Caco-2 (cell line): ENCODE results near the gene ABCA6. TPM values are rescaled to one million over a fixed set of nuclear protein-coding genes. Genes with fewer than 3 reads are reported as not detected.

Experiments used
- BruUV-seq: library from RNA; stranded (reverse); fragments of 400-500 nt; replicated peaks from 2 replicates; lab custom pipeline; 2021; lab: Mats Ljungman, UMichigan
- CTCF ChIA-PET: fragments of 300-600 bp; sonication (Branson Sonifier 250); formaldehyde crosslinking; loops from one replicate; lab custom pipeline; 2022; ENCODE audit warnings: antibody characterized with exemption; lab: Charles Lee
- POLR2A ChIA-PET: fragments of 300-600 bp; sonication (Branson Sonifier 250); formaldehyde crosslinking; loops from one replicate; lab custom pipeline; 2022; ENCODE audit warnings: antibody characterized with exemption; lab: Charles Lee
- DNase-seq, 2 experiments: peaks; one replicate each; pipeline versions ENCODE4 v3.0.0 to v3.0.0-alpha.2; 2020 to 2022
- H3K27me3 ChIP-seq: replicated peaks from 2 replicates; pipeline ENCODE4 v1.6.0; 2011; ENCODE audit warnings: low read length; ENCODE audit not compliant: control insufficient read depth, insufficient read depth
- H3K36me3 ChIP-seq: 2 replicates; pipeline ENCODE4 v1.5.1; 2011; ENCODE audit warnings: low read length; ENCODE audit not compliant: control insufficient read depth, insufficient read depth
- H3K4me1 ChIP-seq: fragments of 250-450 bp; sonication (Bioruptor Pico); 2 replicates; pipeline ENCODE4 v1.5.1; 2020; ENCODE audit warnings: mild to moderate bottlenecking
- H3K4me3 ChIP-seq: 2 replicates; pipeline ENCODE4 v1.5.1; 2011; ENCODE audit warnings: low read depth, mild to moderate bottlenecking, control low read depth, low read length
- H3K9me3 ChIP-seq: fragments of 250-450 bp; sonication (Bioruptor Pico); 2 replicates; pipeline ENCODE4 v1.5.1; 2020; ENCODE audit warnings: mild to moderate bottlenecking, moderate library complexity
- H3K27ac Mint-ChIP-seq: one replicate; pipeline ENCODE4 v1.8.0; 2022; ENCODE audit warnings: mixed read lengths; ENCODE audit not compliant: unreplicated experiment
- H3K27me3 Mint-ChIP-seq: one replicate; pipeline ENCODE4 v1.8.0; 2022; ENCODE audit warnings: mixed read lengths; ENCODE audit not compliant: insufficient read depth, unreplicated experiment
- H3K36me3 Mint-ChIP-seq: one replicate; pipeline ENCODE4 v1.8.0; 2022; ENCODE audit warnings: mild to moderate bottlenecking, mixed read lengths; ENCODE audit not compliant: insufficient read depth, unreplicated experiment
- H3K4me1 Mint-ChIP-seq: one replicate; pipeline ENCODE4 v1.8.0; 2022; ENCODE audit warnings: low read depth, mixed read lengths; ENCODE audit not compliant: unreplicated experiment
- H3K4me3 Mint-ChIP-seq: one replicate; pipeline ENCODE4 v1.8.0; 2022; ENCODE audit warnings: mild to moderate bottlenecking, moderate library complexity, mixed read lengths; ENCODE audit not compliant: unreplicated experiment
- H3K9me3 Mint-ChIP-seq: one replicate; pipeline ENCODE4 v1.8.0; 2022; ENCODE audit warnings: mixed read lengths; ENCODE audit not compliant: unreplicated experiment
- CTCF ChIP-seq, 2 experiments: fragments of 200-600 bp in 1 of 2; IDR thresholded peaks; 1 replicate in 1 of 2; 2 replicates in 1 of 2; pipeline versions ENCODE4 v1.5.1 to v1.8.0; 2011 to 2022; ENCODE audit warnings: antibody characterized with exemption in 1 of 2, control low read depth in 1 of 2, inconsistent platforms in 1 of 2, low read depth in 1 of 2, low read length in 1 of 2, mild to moderate bottlenecking in 1 of 2, moderate library complexity in 1 of 2; ENCODE audit not compliant: insufficient read depth in 1 of 2, severe bottlenecking in 1 of 2, unreplicated experiment in 1 of 2
- intact Hi-C: fragments of 100-400 bp; cut with micrococcal nuclease; formaldehyde crosslinking; loops from one replicate; pipeline ENCODE4 v1.10.0; 2022; ENCODE audit not compliant: unreplicated experiment
- total RNA-seq: library from RNA; stranded (reverse); gene quantifications from 2 replicates; pipeline ENCODE4 v1.2.3, GENCODE V29; 2022

Gene ABCA6
- total RNA-seq, 1 experiment from 2014 or later, result 1.8 TPM

- Mint-ChIP-seq H3K27me3 (no peaks in the 10 kb centered on the region), H3K27ac (no peak overlapping the region), H3K4me3 (no peak overlapping the region), H3K9me3 (peaks cover 31% of the 10 kb centered on the region), H3K4me1 (peaks cover 15% of the 10 kb centered on the region), H3K36me3 (no peaks in the 10 kb centered on the region)
- ChIA-PET CTCF (no interaction called here), POLR2A (no interaction called here)
- Histone ChIP-seq H3K4me1 (no peaks in the 10 kb centered on the region), H3K27me3 (no peaks in the 10 kb centered on the region), H3K36me3 (no peaks in the 10 kb centered on the region), H3K9me3 (no peaks in the 10 kb centered on the region), H3K4me3 (no peak overlapping the region)
- no TSS peak for BruUV-seq
- no peak for DNase-seq
- intact Hi-C loops, result no loop called here
- TF ChIP-seq CTCF (IDR thresholded peaks at IDR 0.05; ENCODE audit: insufficient read depth in 1 of 2, low read depth in 1 of 2, low read length in 1 of 2, severe bottlenecking in 1 of 2, unreplicated experiment in 1 of 2), result no peak
These were observed 79.8 kb downstream of the ABCA6 start for GRCh38 chr17:69061721-69062556.

GRCh38 chr17:69060822-69061221 is 80.9 kb downstream of the ABCA6 start, which contains the start of gene ABCA9:
Gene ABCA9, minus strand, starts transcription at chr17:69060927. Its CDS starts 9,801 bp downstream, at chr17:69051126.
- ChIA-PET POLR2A (no interaction called here), CTCF (no interaction called here)
- Histone ChIP-seq H3K36me3 (no peaks in the 10 kb centered on the region), H3K27me3 (no peaks in the 10 kb centered on the region), H3K9me3 (no peaks in the 10 kb centered on the region), H3K4me3 (no peak within 1 kb of the TSS), H3K4me1 (no peaks in the 10 kb centered on the region)
- Mint-ChIP-seq H3K36me3 (no peaks in the 10 kb centered on the region), H3K4me1 (peaks cover 15% of the 10 kb centered on the region), H3K27me3 (no peaks in the 10 kb centered on the region), H3K9me3 (peaks cover 31% of the 10 kb centered on the region), H3K4me3 (no peak within 1 kb of the TSS), H3K27ac (no peak within 1 kb of the TSS)
- no peak for DNase-seq
- intact Hi-C loops, result no loop called here
- BruUV-seq, result no TSS peak
- no peak for TF ChIP-seq CTCF (IDR thresholded peaks at IDR 0.05; ENCODE audit: insufficient read depth in 1 of 2, low read depth in 1 of 2, low read length in 1 of 2, severe bottlenecking in 1 of 2, unreplicated experiment in 1 of 2)

GRCh38 chr17:69059458-69060175 is 82.1 kb downstream of the ABCA6 start:
- no peak overlapping the region for H3K27ac Mint-ChIP-seq
- CTCF ChIA-PET, result no interaction called here

More at GRCh38 chr17:69059458-69060175, 82.1 kb downstream of the ABCA6 start:
- intact Hi-C loops, result no loop called here
- peaks cover 21% of the 10 kb centered on the region for H3K9me3 Mint-ChIP-seq
- Histone ChIP-seq H3K36me3 (no peaks in the 10 kb centered on the region), H3K9me3 (no peaks in the 10 kb centered on the region), H3K4me1 (no peaks in the 10 kb centered on the region), H3K27me3 (no peaks in the 10 kb centered on the region), H3K4me3 (no peak overlapping the region)
- no peak for TF ChIP-seq CTCF (IDR thresholded peaks at IDR 0.05; ENCODE audit: insufficient read depth in 1 of 2, low read depth in 1 of 2, low read length in 1 of 2, severe bottlenecking in 1 of 2, unreplicated experiment in 1 of 2)
- no peaks in the 10 kb centered on the region for H3K36me3 Mint-ChIP-seq
- POLR2A ChIA-PET, result no interaction called here
- no TSS peak for BruUV-seq
- peaks cover 7% of the 10 kb centered on the region for H3K4me1 Mint-ChIP-seq
- H3K4me3 Mint-ChIP-seq, result no peak overlapping the region
- H3K27me3 Mint-ChIP-seq, result no peaks in the 10 kb centered on the region
- DNase-seq, result no peak
